C4-2B (cell line): ENCODE results near the gene FRMPD3.

Experiments
- ZFX ChIP-seq: fragments of 450-650 bp; IDR thresholded peaks from 2 replicates; pipeline ENCODE4 v1.6.1; 2017
- TF ChIP-seq, protein P1 (sequence below): fragments of 450-650 bp; conservative IDR thresholded peaks from 2 replicates; pipeline ENCODE4 v1.5.1; 2017; ENCODE audit warnings: mild to moderate bottlenecking

DNA sequence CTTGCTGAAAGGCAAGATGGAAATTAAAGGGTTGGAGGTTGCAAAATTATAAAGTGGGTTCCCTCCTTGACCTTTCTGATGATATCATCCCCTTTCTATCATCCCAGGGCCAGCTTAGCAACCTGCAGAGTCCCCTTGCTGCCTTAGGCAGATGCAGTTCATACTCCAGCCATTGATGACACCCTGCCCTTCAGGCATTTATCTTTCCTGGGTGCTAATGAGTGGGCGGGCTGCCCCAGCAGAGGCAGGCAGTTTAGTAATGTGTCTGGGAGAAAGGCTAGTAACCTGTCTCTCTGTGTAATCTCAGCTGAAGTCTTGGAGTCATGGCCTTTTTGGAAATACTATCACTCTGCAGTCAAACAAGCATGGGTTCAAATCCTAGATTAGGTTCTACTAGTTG is 3.8 kb upstream of the FRMPD3 start:
- TF ChIP-seq, protein P1, sequence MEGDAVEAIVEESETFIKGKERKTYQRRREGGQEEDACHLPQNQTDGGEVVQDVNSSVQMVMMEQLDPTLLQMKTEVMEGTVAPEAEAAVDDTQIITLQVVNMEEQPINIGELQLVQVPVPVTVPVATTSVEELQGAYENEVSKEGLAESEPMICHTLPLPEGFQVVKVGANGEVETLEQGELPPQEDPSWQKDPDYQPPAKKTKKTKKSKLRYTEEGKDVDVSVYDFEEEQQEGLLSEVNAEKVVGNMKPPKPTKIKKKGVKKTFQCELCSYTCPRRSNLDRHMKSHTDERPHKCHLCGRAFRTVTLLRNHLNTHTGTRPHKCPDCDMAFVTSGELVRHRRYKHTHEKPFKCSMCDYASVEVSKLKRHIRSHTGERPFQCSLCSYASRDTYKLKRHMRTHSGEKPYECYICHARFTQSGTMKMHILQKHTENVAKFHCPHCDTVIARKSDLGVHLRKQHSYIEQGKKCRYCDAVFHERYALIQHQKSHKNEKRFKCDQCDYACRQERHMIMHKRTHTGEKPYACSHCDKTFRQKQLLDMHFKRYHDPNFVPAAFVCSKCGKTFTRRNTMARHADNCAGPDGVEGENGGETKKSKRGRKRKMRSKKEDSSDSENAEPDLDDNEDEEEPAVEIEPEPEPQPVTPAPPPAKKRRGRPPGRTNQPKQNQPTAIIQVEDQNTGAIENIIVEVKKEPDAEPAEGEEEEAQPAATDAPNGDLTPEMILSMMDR: no peak
- TF ChIP-seq ZFX: no peak
